ENCODE results near the gene METTL23.
A peak's percentile ranks its signal among the peaks of the same experiment; 100 is the strongest.
"Not testable (repeated sequence)": the region's sequence is repeated elsewhere in the genome, so short reads cannot be mapped to it uniquely, and the experiment has no call there.

Gene METTL23

GRCh38 chr17:76714336-76714735, 12.3 kb upstream of the METTL23 start:
- no peak for DNase-seq

GRCh38 chr17:76714822-76715495, 11.7 kb upstream of the METTL23 start:
- peak; percentile 57 for DNase-seq

- no peak for DNase-seq
Measured at GRCh38 chr17:76715496-76715830, 11.2 kb upstream of the METTL23 start.

GRCh38 chr17:76716146-76716838, 10.3 kb upstream of the METTL23 start:
- no peak for DNase-seq

GRCh38 chr17:76716839-76717215, 9.8 kb upstream of the METTL23 start:
- DNase-seq: no peak

- DNase-seq: no peak
Measured at GRCh38 chr17:76718516-76718915, 8.1 kb upstream of the METTL23 start.

- no peak for DNase-seq
Measured at GRCh38 chr17:76720211-76720610, 6.4 kb upstream of the METTL23 start.

GRCh38 chr17:76720941-76721340, 5.7 kb upstream of the METTL23 start:
- no peak for DNase-seq

GRCh38 chr17:76721463-76721862, 5.2 kb upstream of the METTL23 start:
- DNase-seq: no peak

GRCh38 chr17:76722279-76722678, 4.4 kb upstream of the METTL23 start:
- DNase-seq: no peak

GRCh38 chr17:76722977-76723376, 3.7 kb upstream of the METTL23 start:
- DNase-seq: not testable (repeated sequence)

- DNase-seq: no peak
Measured at GRCh38 chr17:76723812-76724211, 2.8 kb upstream of the METTL23 start.

- DNase-seq: peak; percentile 73
Measured at GRCh38 chr17:76725580-76726230, 934 bp upstream of the METTL23 start.

GRCh38 chr17:76726231-76726775, 336 bp upstream of the METTL23 start, which contains the start of gene JMJD6:
JMJD6 (minus strand) TSS chr17:76726606; CDS start chr17:76726475, 131 bp downstream.
- DNase-seq: peak; percentile 99

GRCh38 chr17:76727745-76728456, 1.3 kb downstream of the METTL23 start:
- DNase-seq: peak; percentile 36

GRCh38 chr17:76731800-76732733, 5.4 kb downstream of the METTL23 start:
- DNase-seq: not testable (repeated sequence)

GRCh38 chr17:76732734-76733617, 6.3 kb downstream of the METTL23 start:
- DNase-seq: peak; percentile 48

- no peak for DNase-seq
Measured at GRCh38 chr17:76733618-76733957, 6.9 kb downstream of the METTL23 start.

GRCh38 chr17:76734080-76734840, 7.6 kb downstream of the METTL23 start:
- peak; percentile 41 for DNase-seq

GRCh38 chr17:76735006-76735405, 8.4 kb downstream of the METTL23 start:
- DNase-seq: peak; percentile 60

Measured in NCI-H69 (cell line).